HCT116 (cell line): ENCODE data around the gene CAPN13. TPM values are rescaled to one million over a fixed set of nuclear protein-coding genes. Genes with fewer than 3 reads are reported as not detected.

Experiments
- ATAC-seq: fragments of 200-7000 bp; cut with Tn5 transposase; 2 replicates; pipeline ENCODE4 v1.9.1; 2020; ENCODE audit warnings: mild to moderate bottlenecking, moderate library complexity
- BruUV-seq: library from RNA; stranded (reverse); fragments of 400-500 nt; replicated peaks from 2 replicates; lab custom pipeline; 2021; lab: Mats Ljungman, UMichigan
- CTCF ChIA-PET: fragments of 300-600 bp; sonication (Branson Sonifier 250); formaldehyde crosslinking; loops from one replicate; lab custom pipeline; 2021; ENCODE audit warnings: antibody characterized with exemption; lab: Charles Lee
- POLR2A ChIA-PET: fragments of 300-600, 350-600 bp; sonication (Branson Sonifier 250); formaldehyde crosslinking; loops from one replicate; lab custom pipeline; 2021; ENCODE audit warnings: antibody characterized with exemption; lab: Charles Lee
- RAD21 ChIA-PET, 2 experiments: fragments of 300-600 bp; sonication (Branson Sonifier 250); formaldehyde crosslinking; loops; one replicate each; lab custom pipeline; 2023; ENCODE audit warnings: low total read pairs in 2 of 2; ENCODE audit not compliant: uncharacterized antibody in 2 of 2, unreplicated experiment in 2 of 2, low non-redundant PET in 1 of 2; lab: Charles Lee
- DNase-seq: peaks from one replicate; pipeline ENCODE4 v3.0.0-alpha.2; 2010; ENCODE audit warnings: low read depth, low spot score
- H2AFZ ChIP-seq: fragments of 200-600 bp; shearing (Covaris generic), sonication (generic); 2 replicates; pipeline ENCODE4 v1.6.1; 2017; ENCODE audit warnings: low read depth, mixed run types, mixed read lengths, antibody characterized with exemption, low read length; ENCODE audit not compliant: poor library complexity, severe bottlenecking
- H3K27ac ChIP-seq: 2 replicates; pipeline ENCODE4 v1.5.1; 2012; ENCODE audit warnings: low read depth, low read length
- H3K27me3 ChIP-seq: fragments of 200-600 bp; sonication (generic); 2 replicates; pipeline ENCODE4 v1.6.1; 2016; ENCODE audit warnings: mixed run types, low read length, mixed read lengths; ENCODE audit not compliant: insufficient read depth
- H3K36me3 ChIP-seq, 2 experiments: fragments of 200-500 bp in 1 of 2; fragments of 200-600 bp in 1 of 2; sonication (Bioruptor generic) in 1 of 2; sonication (generic) in 1 of 2; 2 replicates each; pipeline versions ENCODE4 v1.5.1 to v1.6.1; 2014 to 2016; ENCODE audit warnings: low read length in 2 of 2, inconsistent platforms in 1 of 2, mixed read lengths in 1 of 2, mixed run types in 1 of 2; ENCODE audit not compliant: insufficient read depth in 2 of 2, control insufficient read depth in 1 of 2
- H3K4me1 ChIP-seq, 2 experiments: fragments of 200-600 bp in 1 of 2; sonication (generic) in 1 of 2; 2 replicates each; pipeline versions ENCODE4 v1.5.1 to v1.6.1; 2012 to 2017; ENCODE audit warnings: low read length in 2 of 2, inconsistent platforms in 1 of 2, mild to moderate bottlenecking in 1 of 2, mixed read lengths in 1 of 2, mixed run types in 1 of 2, moderate library complexity in 1 of 2; ENCODE audit not compliant: insufficient read depth in 2 of 2, control insufficient read depth in 1 of 2
- H3K4me2 ChIP-seq: fragments of 200-600 bp; sonication (generic); 2 replicates; pipeline ENCODE4 v1.6.1; 2017; ENCODE audit warnings: mixed run types, low read length, mixed read lengths
- H3K4me3 ChIP-seq, 2 experiments: fragments of 200-600 bp in 1 of 2; sonication (generic) in 1 of 2; replicated peaks in 1 of 2; 2 replicates each; pipeline ENCODE4 v1.5.1; 2011 to 2016; ENCODE audit warnings: low read length in 2 of 2, control low read depth in 1 of 2, low read depth in 1 of 2, mild to moderate bottlenecking in 1 of 2, mixed read lengths in 1 of 2, mixed run types in 1 of 2
- H3K79me2 ChIP-seq: fragments of 200-600 bp; sonication (generic); 2 replicates; pipeline ENCODE4 v1.6.1; 2017; ENCODE audit warnings: mild to moderate bottlenecking, mixed run types, low read length, moderate library complexity, mixed read lengths; ENCODE audit not compliant: insufficient read depth
- H3K9ac ChIP-seq: fragments of 200-600 bp; sonication (generic); 2 replicates; pipeline ENCODE4 v1.6.1; 2016; ENCODE audit warnings: low read length, mixed read lengths
- H3K9me2 ChIP-seq: fragments of 200-600 bp; sonication (generic), shearing (Covaris generic); 2 replicates; pipeline ENCODE4 v1.6.1; 2017; ENCODE audit warnings: mixed run types, mild to moderate bottlenecking, moderate library complexity; ENCODE audit not compliant: insufficient read depth
- H3K9me3 ChIP-seq, 2 experiments: fragments of 200-500 bp in 1 of 2; fragments of 200-600 bp in 1 of 2; sonication (Bioruptor generic) in 1 of 2; sonication (generic) in 1 of 2; 2 replicates each; pipeline ENCODE4 v1.6.1; 2014 to 2017; ENCODE audit warnings: low read length in 2 of 2, mixed read lengths in 2 of 2, inconsistent platforms in 1 of 2, low read depth in 1 of 2, mild to moderate bottlenecking in 1 of 2, mixed run types in 1 of 2, moderate library complexity in 1 of 2; ENCODE audit not compliant: control insufficient read depth in 1 of 2, insufficient read depth in 1 of 2
- H4K20me1 ChIP-seq: fragments of 200-600 bp; sonication (generic), shearing (Covaris generic); 2 replicates; pipeline ENCODE4 v1.6.1; 2017; ENCODE audit warnings: mixed run types, mild to moderate bottlenecking, moderate library complexity; ENCODE audit not compliant: insufficient read depth
- CBX3 ChIP-seq: IDR thresholded peaks from 2 replicates; pipeline ENCODE4 v1.6.1; 2012; ENCODE audit warnings: low read depth
- CEBPB ChIP-seq: IDR thresholded peaks from 2 replicates; pipeline ENCODE4 v1.6.1; 2012; ENCODE audit warnings: low read depth
- EGR1 ChIP-seq: IDR thresholded peaks from 2 replicates; pipeline ENCODE4 v1.6.1; 2012; ENCODE audit warnings: low read depth
- ELF1 ChIP-seq: IDR thresholded peaks from 2 replicates; pipeline ENCODE4 v1.6.1; 2012; ENCODE audit warnings: low read depth, borderline replicate concordance
- EZH2 ChIP-seq: fragments of 200-600 bp; sonication (generic); IDR thresholded peaks from 2 replicates; pipeline ENCODE4 v1.6.1; 2017; ENCODE audit warnings: antibody characterized with exemption, mixed run types
- EZH2phosphoT487 ChIP-seq: fragments of 200-600 bp; IDR thresholded peaks from 2 replicates; pipeline ENCODE4 v1.6.1; 2018; ENCODE audit warnings: antibody characterized with exemption, borderline replicate concordance
- FOSL1 ChIP-seq: IDR thresholded peaks from 2 replicates; pipeline ENCODE4 v1.6.1; 2012; ENCODE audit warnings: low read depth
- JUND ChIP-seq: IDR thresholded peaks from 2 replicates; pipeline ENCODE4 v1.6.1; 2012
- RAD21 ChIP-seq: IDR thresholded peaks from 2 replicates; pipeline ENCODE4 v1.6.1; 2012; ENCODE audit warnings: low read depth, mild to moderate bottlenecking
- SIN3A ChIP-seq: IDR thresholded peaks from 2 replicates; pipeline ENCODE4 v1.6.1; 2012; ENCODE audit warnings: low read depth
- SP1 ChIP-seq: IDR thresholded peaks from 2 replicates; pipeline ENCODE4 v1.6.1; 2012; ENCODE audit warnings: low read depth
- SRF ChIP-seq: IDR thresholded peaks from 2 replicates; pipeline ENCODE4 v1.6.1; 2012; ENCODE audit warnings: low read depth
- ZNF274 ChIP-seq: fragments of 200-500 bp; sonication (Bioruptor generic); IDR thresholded peaks from 2 replicates; pipeline ENCODE4 v1.6.1; 2014; ENCODE audit warnings: mild to moderate bottlenecking, low read depth, low read length, inconsistent platforms
- intact Hi-C: fragments of 100-400 bp; cut with micrococcal nuclease; formaldehyde crosslinking; loops from 2 replicates; pipeline ENCODE4 v1.10.0; 2022
- total RNA-seq: library from RNA; stranded (reverse); gene quantifications from one replicate; pipeline ENCODE4 v1.2.1, GENCODE V29; 2021; ENCODE audit not compliant: unreplicated experiment
- TF ChIP-seq, protein P1 (sequence below), 3 experiments: fragments of 200-600 bp in 1 of 3; sonication (generic) in 1 of 3; IDR thresholded peaks in 2 of 3; conservative IDR thresholded peaks in 1 of 3; 2 replicates each; pipeline ENCODE4 v1.5.1; 2012 to 2017; ENCODE audit warnings: low read depth in 2 of 3, low read length in 2 of 3, antibody characterized with exemption in 1 of 3, borderline replicate concordance in 1 of 3, control low read depth in 1 of 3, mild to moderate bottlenecking in 1 of 3, mixed read lengths in 1 of 3, mixed run types in 1 of 3, moderate library complexity in 1 of 3; ENCODE audit not compliant: insufficient read depth in 1 of 3
- TF ChIP-seq, protein P2 (sequence below): IDR thresholded peaks from 2 replicates; pipeline ENCODE4 v1.6.1; 2011; ENCODE audit warnings: mild to moderate bottlenecking, low read length, moderate library complexity; ENCODE audit not compliant: insufficient replicate concordance; ENCODE audit errors: extremely low read depth
- TF ChIP-seq, protein P3 (sequence below): IDR thresholded peaks from 2 replicates; pipeline ENCODE4 v1.6.1; 2012
- TF ChIP-seq, protein P4 (sequence below): IDR thresholded peaks from 2 replicates; pipeline ENCODE4 v1.6.1; 2012; ENCODE audit warnings: low read depth
- TF ChIP-seq, protein P5 (sequence below): IDR thresholded peaks from 2 replicates; pipeline ENCODE4 v1.6.1; 2012

CAPN13 gene
- total RNA-seq, 1 experiment from 2014 or later = 0.25 TPM

DNA sequence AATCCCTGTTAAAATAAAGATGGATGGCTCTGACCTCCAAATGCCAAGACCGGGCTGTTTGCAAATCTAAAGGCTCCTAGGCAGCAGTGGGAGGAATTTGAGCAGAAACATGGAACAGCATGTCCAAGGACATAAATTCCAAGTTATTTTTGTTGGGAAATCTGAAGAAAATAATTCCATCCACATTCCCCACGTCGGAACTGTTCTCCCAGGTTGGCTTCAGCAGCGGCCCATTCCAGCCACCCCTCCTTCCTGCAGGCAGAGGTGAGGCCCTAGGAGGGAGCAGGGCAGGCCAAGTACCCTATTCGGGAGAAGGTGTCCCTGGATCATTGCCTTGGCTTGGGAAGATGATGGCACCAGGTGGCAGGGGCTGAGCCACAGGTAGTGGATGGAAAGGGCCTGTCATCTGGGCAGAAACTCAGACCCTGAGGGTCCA lies 117.1 kb downstream of the CAPN13 start:
- DNase-seq = no peak
- no peaks in the 10 kb centered on the region for H4K20me1 ChIP-seq
- BruUV-seq = no TSS peak
- H3K27ac ChIP-seq = no peak overlapping the region
- ChIA-PET CTCF (no interaction called here), POLR2A (no interaction called here), RAD21 (no interaction called here)
- H3K27me3 ChIP-seq = no peaks in the 10 kb centered on the region
- no peak overlapping the region for H3K9ac ChIP-seq
- H2AFZ ChIP-seq = no peak overlapping the region
- TF ChIP-seq, protein P1, sequence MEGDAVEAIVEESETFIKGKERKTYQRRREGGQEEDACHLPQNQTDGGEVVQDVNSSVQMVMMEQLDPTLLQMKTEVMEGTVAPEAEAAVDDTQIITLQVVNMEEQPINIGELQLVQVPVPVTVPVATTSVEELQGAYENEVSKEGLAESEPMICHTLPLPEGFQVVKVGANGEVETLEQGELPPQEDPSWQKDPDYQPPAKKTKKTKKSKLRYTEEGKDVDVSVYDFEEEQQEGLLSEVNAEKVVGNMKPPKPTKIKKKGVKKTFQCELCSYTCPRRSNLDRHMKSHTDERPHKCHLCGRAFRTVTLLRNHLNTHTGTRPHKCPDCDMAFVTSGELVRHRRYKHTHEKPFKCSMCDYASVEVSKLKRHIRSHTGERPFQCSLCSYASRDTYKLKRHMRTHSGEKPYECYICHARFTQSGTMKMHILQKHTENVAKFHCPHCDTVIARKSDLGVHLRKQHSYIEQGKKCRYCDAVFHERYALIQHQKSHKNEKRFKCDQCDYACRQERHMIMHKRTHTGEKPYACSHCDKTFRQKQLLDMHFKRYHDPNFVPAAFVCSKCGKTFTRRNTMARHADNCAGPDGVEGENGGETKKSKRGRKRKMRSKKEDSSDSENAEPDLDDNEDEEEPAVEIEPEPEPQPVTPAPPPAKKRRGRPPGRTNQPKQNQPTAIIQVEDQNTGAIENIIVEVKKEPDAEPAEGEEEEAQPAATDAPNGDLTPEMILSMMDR (IDR thresholded peaks at IDR 0.05 in 2 of 3, conservative IDR thresholded peaks at IDR 0.05 in 1 of 3; ENCODE audit: borderline replicate concordance in 1 of 3, insufficient read depth in 1 of 3, low read depth in 2 of 3, low read length in 2 of 3) = no peak
- TF ChIP-seq, protein P2, sequence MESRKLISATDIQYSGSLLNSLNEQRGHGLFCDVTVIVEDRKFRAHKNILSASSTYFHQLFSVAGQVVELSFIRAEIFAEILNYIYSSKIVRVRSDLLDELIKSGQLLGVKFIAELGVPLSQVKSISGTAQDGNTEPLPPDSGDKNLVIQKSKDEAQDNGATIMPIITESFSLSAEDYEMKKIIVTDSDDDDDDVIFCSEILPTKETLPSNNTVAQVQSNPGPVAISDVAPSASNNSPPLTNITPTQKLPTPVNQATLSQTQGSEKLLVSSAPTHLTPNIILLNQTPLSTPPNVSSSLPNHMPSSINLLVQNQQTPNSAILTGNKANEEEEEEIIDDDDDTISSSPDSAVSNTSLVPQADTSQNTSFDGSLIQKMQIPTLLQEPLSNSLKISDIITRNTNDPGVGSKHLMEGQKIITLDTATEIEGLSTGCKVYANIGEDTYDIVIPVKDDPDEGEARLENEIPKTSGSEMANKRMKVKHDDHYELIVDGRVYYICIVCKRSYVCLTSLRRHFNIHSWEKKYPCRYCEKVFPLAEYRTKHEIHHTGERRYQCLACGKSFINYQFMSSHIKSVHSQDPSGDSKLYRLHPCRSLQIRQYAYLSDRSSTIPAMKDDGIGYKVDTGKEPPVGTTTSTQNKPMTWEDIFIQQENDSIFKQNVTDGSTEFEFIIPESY = no peak
- TF ChIP-seq SRF (no peak), ZNF274 (no peak), SP1 (no peak), SIN3A (no peak), EGR1 (no peak), CBX3 (no peak), RAD21 (no peak), ELF1 (no peak), JUND (no peak), EZH2 (no peak), FOSL1 (no peak), EZH2phosphoT487 (no peak), CEBPB (no peak)
- TF ChIP-seq, protein P3, sequence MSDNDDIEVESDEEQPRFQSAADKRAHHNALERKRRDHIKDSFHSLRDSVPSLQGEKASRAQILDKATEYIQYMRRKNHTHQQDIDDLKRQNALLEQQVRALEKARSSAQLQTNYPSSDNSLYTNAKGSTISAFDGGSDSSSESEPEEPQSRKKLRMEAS = no peak
- TF ChIP-seq, protein P4, sequence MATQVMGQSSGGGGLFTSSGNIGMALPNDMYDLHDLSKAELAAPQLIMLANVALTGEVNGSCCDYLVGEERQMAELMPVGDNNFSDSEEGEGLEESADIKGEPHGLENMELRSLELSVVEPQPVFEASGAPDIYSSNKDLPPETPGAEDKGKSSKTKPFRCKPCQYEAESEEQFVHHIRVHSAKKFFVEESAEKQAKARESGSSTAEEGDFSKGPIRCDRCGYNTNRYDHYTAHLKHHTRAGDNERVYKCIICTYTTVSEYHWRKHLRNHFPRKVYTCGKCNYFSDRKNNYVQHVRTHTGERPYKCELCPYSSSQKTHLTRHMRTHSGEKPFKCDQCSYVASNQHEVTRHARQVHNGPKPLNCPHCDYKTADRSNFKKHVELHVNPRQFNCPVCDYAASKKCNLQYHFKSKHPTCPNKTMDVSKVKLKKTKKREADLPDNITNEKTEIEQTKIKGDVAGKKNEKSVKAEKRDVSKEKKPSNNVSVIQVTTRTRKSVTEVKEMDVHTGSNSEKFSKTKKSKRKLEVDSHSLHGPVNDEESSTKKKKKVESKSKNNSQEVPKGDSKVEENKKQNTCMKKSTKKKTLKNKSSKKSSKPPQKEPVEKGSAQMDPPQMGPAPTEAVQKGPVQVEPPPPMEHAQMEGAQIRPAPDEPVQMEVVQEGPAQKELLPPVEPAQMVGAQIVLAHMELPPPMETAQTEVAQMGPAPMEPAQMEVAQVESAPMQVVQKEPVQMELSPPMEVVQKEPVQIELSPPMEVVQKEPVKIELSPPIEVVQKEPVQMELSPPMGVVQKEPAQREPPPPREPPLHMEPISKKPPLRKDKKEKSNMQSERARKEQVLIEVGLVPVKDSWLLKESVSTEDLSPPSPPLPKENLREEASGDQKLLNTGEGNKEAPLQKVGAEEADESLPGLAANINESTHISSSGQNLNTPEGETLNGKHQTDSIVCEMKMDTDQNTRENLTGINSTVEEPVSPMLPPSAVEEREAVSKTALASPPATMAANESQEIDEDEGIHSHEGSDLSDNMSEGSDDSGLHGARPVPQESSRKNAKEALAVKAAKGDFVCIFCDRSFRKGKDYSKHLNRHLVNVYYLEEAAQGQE = no peak
- TF ChIP-seq, protein P5, sequence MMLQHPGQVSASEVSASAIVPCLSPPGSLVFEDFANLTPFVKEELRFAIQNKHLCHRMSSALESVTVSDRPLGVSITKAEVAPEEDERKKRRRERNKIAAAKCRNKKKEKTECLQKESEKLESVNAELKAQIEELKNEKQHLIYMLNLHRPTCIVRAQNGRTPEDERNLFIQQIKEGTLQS = no peak
- H3K9me3 ChIP-seq = no peaks in the 10 kb centered on the region
- H3K4me3 ChIP-seq = no peak overlapping the region
- intact Hi-C loops = no loop called here
- H3K9me2 ChIP-seq = no peaks in the 10 kb centered on the region
- H3K79me2 ChIP-seq = no peaks in the 10 kb centered on the region
- no peaks in the 10 kb centered on the region for H3K36me3 ChIP-seq
- no peak overlapping the region for H3K4me2 ChIP-seq
- no peak for ATAC-seq
- H3K4me1 ChIP-seq = no peaks in the 10 kb centered on the region
